ENCODE data around the gene MAN2B2.

MAN2B2 gene

GRCh38 chr4:6574747-6575502 is at the start of gene MAN2B2:
TSS of gene MAN2B2 (plus strand) at chr4:6575189. CDS start at chr4:6575211, 22 bp downstream.
- in situ Hi-C loops (cut with HindIII; ENCODE audit: low pct_unique_long_range_greater_than_20kb, low sequenced_read_pairs): no loop called here
- no peak for TF ChIP-seq JUND (IDR thresholded peaks at IDR 0.05; ENCODE audit: low read depth)
- DNase-seq (ENCODE audit: low read depth in 1 of 2, low spot score in 1 of 2): peak; percentile 89 to 97

GRCh38 chr4:6525474-6525873 is 49.5 kb upstream of the MAN2B2 start:
- no peak for DNase-seq (ENCODE audit: low read depth in 1 of 2, low spot score in 1 of 2)
- in situ Hi-C loops (cut with HindIII; ENCODE audit: low pct_unique_long_range_greater_than_20kb, low sequenced_read_pairs): no loop called here
- TF ChIP-seq JUND (IDR thresholded peaks at IDR 0.05; ENCODE audit: low read depth): no peak

GRCh38 chr4:6526156-6526555 is 48.8 kb upstream of the MAN2B2 start:
- no peak for TF ChIP-seq JUND (IDR thresholded peaks at IDR 0.05; ENCODE audit: low read depth)
- in situ Hi-C loops (cut with HindIII; ENCODE audit: low pct_unique_long_range_greater_than_20kb, low sequenced_read_pairs): no loop called here
- no peak for DNase-seq (ENCODE audit: low read depth in 1 of 2, low spot score in 1 of 2)

- TF ChIP-seq JUND (IDR thresholded peaks at IDR 0.05; ENCODE audit: low read depth): no peak
Measured at GRCh38 chr4:6526671-6527091, 48.3 kb upstream of the MAN2B2 start.

GRCh38 chr4:6527259-6527658 is 47.7 kb upstream of the MAN2B2 start:
- DNase-seq (ENCODE audit: low read depth in 1 of 2, low spot score in 1 of 2): no peak
- TF ChIP-seq JUND (IDR thresholded peaks at IDR 0.05; ENCODE audit: low read depth): no peak
- in situ Hi-C loops (cut with HindIII; ENCODE audit: low pct_unique_long_range_greater_than_20kb, low sequenced_read_pairs): no loop called here

More at GRCh38 chr4:6526671-6527091, 48.3 kb upstream of the MAN2B2 start:
- in situ Hi-C loops (cut with HindIII; ENCODE audit: low pct_unique_long_range_greater_than_20kb, low sequenced_read_pairs): no loop called here
- no peak for DNase-seq (ENCODE audit: low read depth in 1 of 2, low spot score in 1 of 2)

- TF ChIP-seq JUND (IDR thresholded peaks at IDR 0.05; ENCODE audit: low read depth): no peak
- no peak for DNase-seq (ENCODE audit: low read depth in 1 of 2, low spot score in 1 of 2)
- in situ Hi-C loops (cut with HindIII; ENCODE audit: low pct_unique_long_range_greater_than_20kb, low sequenced_read_pairs): no loop called here
Measured at GRCh38 chr4:6527683-6528595, 47.0 kb upstream of the MAN2B2 start.

GRCh38 chr4:6529021-6529420 is 46.0 kb upstream of the MAN2B2 start:
- in situ Hi-C loops (cut with HindIII; ENCODE audit: low pct_unique_long_range_greater_than_20kb, low sequenced_read_pairs): no loop called here
- no peak for TF ChIP-seq JUND (IDR thresholded peaks at IDR 0.05; ENCODE audit: low read depth)
- DNase-seq (ENCODE audit: low read depth in 1 of 2, low spot score in 1 of 2): no peak

GRCh38 chr4:6530301-6530700 is 44.7 kb upstream of the MAN2B2 start:
- TF ChIP-seq JUND (IDR thresholded peaks at IDR 0.05; ENCODE audit: low read depth): no peak
- DNase-seq (ENCODE audit: low read depth in 1 of 2, low spot score in 1 of 2): no peak
- in situ Hi-C loops (cut with HindIII; ENCODE audit: low pct_unique_long_range_greater_than_20kb, low sequenced_read_pairs): no loop called here

- in situ Hi-C loops (cut with HindIII; ENCODE audit: low pct_unique_long_range_greater_than_20kb, low sequenced_read_pairs): no loop called here
- DNase-seq (ENCODE audit: low read depth in 1 of 2, low spot score in 1 of 2): no peak
- TF ChIP-seq JUND (IDR thresholded peaks at IDR 0.05; ENCODE audit: low read depth): no peak
Measured at GRCh38 chr4:6530964-6531363, 44.0 kb upstream of the MAN2B2 start.

- DNase-seq (ENCODE audit: low read depth in 1 of 2, low spot score in 1 of 2): no peak
- in situ Hi-C loops (cut with HindIII; ENCODE audit: low pct_unique_long_range_greater_than_20kb, low sequenced_read_pairs): no loop called here
- no peak for TF ChIP-seq JUND (IDR thresholded peaks at IDR 0.05; ENCODE audit: low read depth)
Measured at GRCh38 chr4:6532102-6532501, 42.9 kb upstream of the MAN2B2 start.

- in situ Hi-C loops (cut with HindIII; ENCODE audit: low pct_unique_long_range_greater_than_20kb, low sequenced_read_pairs): no loop called here
- no peak for TF ChIP-seq JUND (IDR thresholded peaks at IDR 0.05; ENCODE audit: low read depth)
- no peak for DNase-seq (ENCODE audit: low read depth in 1 of 2, low spot score in 1 of 2)
Measured at GRCh38 chr4:6532658-6533057, 42.3 kb upstream of the MAN2B2 start.

GRCh38 chr4:6534050-6534449 is 40.9 kb upstream of the MAN2B2 start:
- no peak for TF ChIP-seq JUND (IDR thresholded peaks at IDR 0.05; ENCODE audit: low read depth)
- DNase-seq (ENCODE audit: low read depth in 1 of 2, low spot score in 1 of 2): no peak
- in situ Hi-C loops (cut with HindIII; ENCODE audit: low pct_unique_long_range_greater_than_20kb, low sequenced_read_pairs): no loop called here
